HT-29 (cell line): ENCODE results near the gene SEC22C. TPM values are rescaled to one million over a fixed set of nuclear protein-coding genes. Genes with fewer than 3 reads are reported as not detected.
"Not testable (repeated sequence)": the region's sequence is repeated elsewhere in the genome, so short reads cannot be mapped to it uniquely, and the experiment has no call there.

Experiments
- DNase-seq: peaks from one replicate; pipeline ENCODE4 v3.0.0-alpha.2; 2015; ENCODE audit warnings: low spot score
- total RNA-seq: library from RNA; depleted of rRNA; stranded (reverse); fragments of >200 nt; shearing (Covaris generic); gene quantifications from 2 replicates; pipeline ENCODE4 v1.2.3, GENCODE V29; 2014; rRNA removed

The SEC22C gene, protein sequence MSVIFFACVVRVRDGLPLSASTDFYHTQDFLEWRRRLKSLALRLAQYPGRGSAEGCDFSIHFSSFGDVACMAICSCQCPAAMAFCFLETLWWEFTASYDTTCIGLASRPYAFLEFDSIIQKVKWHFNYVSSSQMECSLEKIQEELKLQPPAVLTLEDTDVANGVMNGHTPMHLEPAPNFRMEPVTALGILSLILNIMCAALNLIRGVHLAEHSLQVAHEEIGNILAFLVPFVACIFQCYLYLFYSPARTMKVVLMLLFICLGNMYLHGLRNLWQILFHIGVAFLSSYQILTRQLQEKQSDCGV
- 12.3 and 12.6 TPM in 2 replicates for total RNA-seq

GRCh38 chr3:42581709-42582473, at the start of gene SEC22C:
SEC22C (minus strand) TSS chr3:42581967; CDS start chr3:42569046, 12,921 bp downstream.
- peak; percentile 89 for DNase-seq

DNA sequence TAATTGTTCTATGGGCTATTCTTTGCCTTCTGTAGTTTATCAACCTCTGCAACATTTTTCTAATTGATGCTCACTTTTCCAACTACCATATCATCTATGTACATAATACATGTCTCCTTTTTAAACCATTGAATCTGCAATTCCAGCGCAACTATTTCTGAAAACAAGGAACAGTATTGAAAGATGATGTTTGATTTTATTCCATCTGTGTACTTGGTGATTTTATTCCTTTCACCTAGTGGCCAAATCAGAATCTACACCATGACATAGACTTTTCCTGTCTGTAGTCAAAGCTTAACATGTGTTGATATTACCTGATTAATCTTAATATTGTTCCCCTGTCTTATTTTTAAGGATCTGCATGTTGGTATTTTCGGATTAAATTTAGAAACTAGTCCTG, 31.7 kb upstream of the SEC22C start:
- DNase-seq = peak; percentile 27

DNA sequence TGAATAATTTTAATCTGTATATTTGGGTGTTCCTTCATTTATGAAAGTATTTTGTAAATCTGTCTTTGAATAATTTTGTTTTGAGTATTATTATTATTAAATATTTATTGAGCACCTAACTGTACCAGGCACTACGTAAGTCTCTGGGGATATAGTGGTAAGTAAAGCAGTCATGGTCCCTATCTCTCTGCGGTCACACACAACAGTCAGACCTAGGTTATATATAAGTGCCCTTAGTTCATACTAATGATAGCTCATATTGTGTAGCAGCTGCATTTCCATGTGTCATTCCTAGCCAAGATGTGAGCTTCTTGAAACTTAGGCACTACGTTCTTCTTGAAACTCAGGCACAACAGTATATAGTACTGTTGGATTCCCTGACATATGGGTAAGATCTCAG, 31.2 kb upstream of the SEC22C start:
- no peak for DNase-seq

DNA sequence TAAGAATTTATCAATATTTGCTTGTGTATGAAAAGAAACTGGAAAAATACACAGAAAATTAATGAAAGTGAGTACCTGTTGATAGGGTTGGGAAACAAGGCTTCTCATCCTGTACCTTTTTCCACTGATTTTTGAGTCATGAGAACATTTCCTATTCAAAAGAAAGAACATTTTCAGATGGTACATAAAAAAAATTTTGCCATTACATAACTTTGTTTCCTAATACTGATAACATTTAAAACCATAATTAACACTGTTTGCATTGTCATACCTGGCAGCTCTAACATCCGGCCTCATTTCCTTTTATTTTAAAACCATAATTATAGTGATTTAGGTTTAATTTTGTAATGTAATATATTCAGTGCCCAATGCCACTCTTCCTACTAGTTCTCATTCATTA, 30.4 kb upstream of the SEC22C start:
- DNase-seq = no peak

- no peak for DNase-seq
Measured at GRCh38 chr3:42610976-42611375, 29.2 kb upstream of the SEC22C start.

GRCh38 chr3:42608581-42608980, 26.8 kb upstream of the SEC22C start:
- no peak for DNase-seq

DNA sequence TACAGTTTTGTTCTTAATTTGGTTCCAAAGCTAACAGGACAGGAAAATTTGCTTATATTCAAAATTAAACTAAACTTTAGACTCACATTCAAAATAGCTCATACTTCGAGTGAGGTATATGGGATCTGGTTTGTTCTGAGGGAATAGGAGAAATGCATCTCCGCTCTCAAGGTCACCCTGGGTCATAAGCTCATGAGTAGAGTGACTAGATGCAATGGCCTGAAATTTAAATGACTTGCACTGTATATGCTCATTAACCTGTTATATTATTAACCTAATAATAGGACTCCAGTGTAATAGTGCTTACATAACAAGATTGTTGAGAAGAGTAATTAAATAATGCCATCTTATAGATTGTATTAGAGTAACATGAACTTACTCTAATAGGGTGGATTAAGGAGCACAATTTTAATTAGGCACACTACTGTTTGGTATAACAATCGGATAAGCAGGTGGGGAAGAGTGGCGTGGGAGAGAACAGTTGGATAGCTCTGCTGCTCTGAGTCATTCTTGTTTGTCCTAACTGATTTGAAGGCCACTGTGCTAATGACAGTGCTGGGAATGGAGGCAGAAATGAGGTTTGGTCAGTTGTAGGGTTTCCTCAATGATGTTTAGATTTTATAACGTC, 23.9 kb upstream of the SEC22C start:
- no peak for DNase-seq

- DNase-seq = no peak
Measured at GRCh38 chr3:42602961-42603360, 21.2 kb upstream of the SEC22C start.

DNA sequence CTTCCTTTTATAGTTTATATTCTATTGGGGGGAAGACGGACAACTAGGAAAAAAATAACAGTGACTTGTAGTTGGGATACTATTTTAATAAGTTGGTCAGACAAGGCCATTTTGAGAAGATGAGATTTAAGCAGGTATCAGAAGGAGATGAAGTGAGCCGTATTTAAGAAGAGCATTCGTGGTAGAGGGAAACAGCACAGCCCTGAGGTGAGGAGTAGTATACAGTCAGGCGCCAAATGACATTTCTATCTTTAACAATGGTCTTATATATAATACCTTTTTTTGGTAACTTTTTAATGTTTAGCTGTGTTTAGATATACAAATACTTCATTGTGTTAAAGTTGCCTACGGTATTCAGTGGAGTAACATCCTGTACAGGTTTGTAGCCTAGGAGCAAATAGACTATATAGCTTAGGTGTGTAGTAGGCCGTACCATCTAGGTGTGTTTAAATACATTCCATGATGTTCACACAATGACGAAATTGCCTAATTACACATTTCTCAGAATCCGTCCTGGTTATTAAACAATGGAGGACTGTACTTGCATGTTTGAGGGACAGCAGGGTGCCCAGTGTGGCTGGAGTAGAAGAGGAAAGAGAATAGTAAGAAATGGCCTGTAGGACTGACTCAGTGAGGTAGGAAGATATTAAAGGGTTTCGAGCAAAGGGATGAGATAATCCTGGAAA, 20.3 kb upstream of the SEC22C start:
- peak; percentile 28 for DNase-seq

DNA sequence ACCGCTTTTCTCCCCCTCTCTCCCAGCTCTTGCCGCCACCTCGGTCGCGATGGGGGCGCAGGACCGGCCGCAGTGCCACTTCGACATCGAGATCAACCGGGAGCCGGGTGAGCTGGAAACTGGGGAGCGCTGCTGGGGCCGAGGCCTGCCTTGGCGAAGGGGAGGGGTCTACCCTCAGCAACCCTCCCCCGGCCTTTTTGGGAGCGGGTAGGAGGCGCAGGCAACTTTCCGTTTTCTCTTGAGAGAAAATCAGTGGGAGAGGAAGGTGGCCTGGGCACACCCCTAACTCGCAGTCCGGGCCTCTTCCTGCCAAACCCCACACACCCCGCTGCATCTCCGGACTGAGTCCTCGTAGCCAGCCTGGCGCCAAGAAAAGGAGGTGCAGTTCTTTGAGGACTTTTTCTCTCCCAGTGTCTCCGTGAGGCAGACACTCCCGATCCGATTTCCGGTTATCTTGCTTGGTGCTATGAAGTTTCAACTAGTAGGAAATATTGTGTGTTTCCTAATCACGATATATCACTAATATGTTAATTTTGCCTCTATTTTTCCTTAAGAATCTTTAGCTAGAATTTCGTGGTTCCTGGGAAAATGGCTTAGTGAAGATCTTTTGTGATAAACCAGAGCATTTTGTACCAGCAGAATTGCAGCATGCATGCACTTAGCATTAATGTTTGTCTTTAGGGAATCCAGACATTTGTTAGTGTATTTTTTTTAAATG, 19.4 kb upstream of the SEC22C start:
- DNase-seq = peak; percentile 61

DNA sequence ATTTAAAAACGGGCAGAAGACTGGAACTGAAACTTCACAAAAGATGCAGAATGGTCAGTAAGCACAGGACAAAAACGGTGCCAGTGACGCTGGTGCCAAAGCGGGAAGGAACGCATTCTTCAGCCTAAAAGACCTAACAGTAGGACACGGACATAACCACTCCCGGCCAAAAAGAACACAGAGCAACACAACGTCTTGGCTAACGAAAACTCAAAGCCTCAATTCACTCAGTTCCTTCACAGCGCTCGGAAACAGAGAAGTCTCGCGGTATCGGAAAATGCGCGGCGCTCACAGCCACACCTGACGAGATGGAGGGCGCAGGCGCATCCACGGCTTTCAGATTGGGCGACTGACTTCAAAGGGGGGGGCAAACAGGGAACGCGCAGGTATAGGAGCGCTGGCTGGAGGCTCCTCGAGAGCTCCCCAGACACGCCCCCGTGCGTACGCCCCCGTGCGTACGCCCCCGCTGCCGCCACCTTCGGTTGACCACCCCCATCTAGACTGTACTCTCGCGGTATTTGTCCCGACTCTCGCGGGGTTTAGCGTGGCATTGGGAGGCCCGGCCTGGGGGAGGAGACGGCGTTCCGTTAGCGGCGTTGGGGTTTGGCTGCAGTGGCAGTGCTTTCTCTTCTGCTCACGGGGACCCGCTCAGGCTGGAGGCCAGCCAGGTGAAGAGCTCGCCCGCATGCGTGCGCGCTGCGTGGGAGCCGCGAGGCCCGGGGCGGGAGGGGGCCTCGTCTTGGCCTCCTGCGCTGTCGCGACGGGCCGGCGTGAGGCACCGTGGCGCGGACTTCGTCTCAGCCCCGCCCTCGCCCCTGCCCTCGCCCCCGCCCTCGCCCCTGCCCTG, 18.6 kb upstream of the SEC22C start, which contains the start of gene NKTR:
Gene NKTR (plus strand): TSS at position 576 of the 847 bp plus-strand sequence. CDS start 321 bp downstream, outside the sequence.
- DNase-seq = peak; percentile 97

DNA sequence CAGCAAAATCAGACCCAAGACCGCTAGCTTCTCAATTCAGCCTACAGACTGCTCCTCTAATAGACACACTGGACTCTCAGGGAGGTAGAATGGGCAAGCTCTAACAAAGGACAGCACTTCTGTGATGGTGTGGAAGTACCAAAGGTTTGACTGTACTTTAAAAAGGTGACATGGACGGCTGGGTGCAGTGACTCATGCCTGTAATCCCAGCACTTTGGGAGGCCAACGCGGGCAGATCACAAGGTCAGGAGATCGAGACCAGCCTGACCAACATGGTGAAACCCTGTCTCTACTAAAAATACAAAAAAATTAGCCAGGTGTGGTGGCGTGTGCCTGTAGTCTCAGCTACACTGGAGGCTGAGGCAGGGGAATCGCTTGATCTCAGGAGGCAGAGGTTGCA, 15.3 kb upstream of the SEC22C start:
- not testable (repeated sequence) for DNase-seq

DNA sequence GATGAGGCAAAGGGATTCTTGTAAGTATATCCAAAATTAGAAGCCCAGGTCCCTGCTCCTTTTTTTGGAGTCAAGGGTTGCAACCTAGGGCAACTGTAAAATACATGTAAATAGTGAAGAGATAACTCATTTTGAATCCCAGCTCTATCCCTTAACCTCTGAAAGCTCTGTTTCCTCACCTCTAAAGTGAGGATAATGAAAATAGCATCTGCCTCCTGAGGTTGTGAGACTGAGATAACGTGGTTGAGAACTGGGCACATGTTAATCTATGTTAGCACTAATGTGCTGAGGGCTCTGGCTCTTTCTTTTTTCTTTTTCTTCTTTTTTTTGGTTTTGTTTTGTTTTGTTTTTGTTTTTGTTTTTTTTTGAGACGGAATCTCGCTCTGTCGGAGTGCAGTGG, 13.9 kb upstream of the SEC22C start:
- no peak for DNase-seq

- no peak for DNase-seq
Measured at GRCh38 chr3:42593635-42594034, 11.9 kb upstream of the SEC22C start.

- no peak for DNase-seq
Measured at GRCh38 chr3:42591811-42592210, 10.0 kb upstream of the SEC22C start.

GRCh38 chr3:42590989-42591756, 9.4 kb upstream of the SEC22C start:
- DNase-seq = peak; percentile 2

GRCh38 chr3:42589382-42590109, 7.8 kb upstream of the SEC22C start:
- no peak for DNase-seq

- DNase-seq = no peak
Measured at GRCh38 chr3:42588625-42589024, 6.9 kb upstream of the SEC22C start.
